Activated CD4-positive, alpha-beta T cell treated with anti-CD3 and anti-CD28 coated beads, Interleukin-2, amount 50 U/mL, for 16 hours (primary cell): ENCODE results near the gene WNK2.

Experiments used
- DNase-seq: peaks from one replicate; pipeline ENCODE4 v3.0.0-alpha.2; 2020

WNK2 gene

GRCh38 chr9:93268551-93269314 lies 84.8 kb downstream of the WNK2 start:
- DNase-seq, result no peak

- no peak for DNase-seq
Measured at GRCh38 chr9:93270976-93271375, 87.0 kb downstream of the WNK2 start.

GRCh38 chr9:93276973-93277372 lies 93.0 kb downstream of the WNK2 start:
- no peak for DNase-seq

GRCh38 chr9:93278144-93278543 lies 94.2 kb downstream of the WNK2 start:
- no peak for DNase-seq

GRCh38 chr9:93280661-93281259 lies 96.8 kb downstream of the WNK2 start:
- DNase-seq, result no peak

DNA sequence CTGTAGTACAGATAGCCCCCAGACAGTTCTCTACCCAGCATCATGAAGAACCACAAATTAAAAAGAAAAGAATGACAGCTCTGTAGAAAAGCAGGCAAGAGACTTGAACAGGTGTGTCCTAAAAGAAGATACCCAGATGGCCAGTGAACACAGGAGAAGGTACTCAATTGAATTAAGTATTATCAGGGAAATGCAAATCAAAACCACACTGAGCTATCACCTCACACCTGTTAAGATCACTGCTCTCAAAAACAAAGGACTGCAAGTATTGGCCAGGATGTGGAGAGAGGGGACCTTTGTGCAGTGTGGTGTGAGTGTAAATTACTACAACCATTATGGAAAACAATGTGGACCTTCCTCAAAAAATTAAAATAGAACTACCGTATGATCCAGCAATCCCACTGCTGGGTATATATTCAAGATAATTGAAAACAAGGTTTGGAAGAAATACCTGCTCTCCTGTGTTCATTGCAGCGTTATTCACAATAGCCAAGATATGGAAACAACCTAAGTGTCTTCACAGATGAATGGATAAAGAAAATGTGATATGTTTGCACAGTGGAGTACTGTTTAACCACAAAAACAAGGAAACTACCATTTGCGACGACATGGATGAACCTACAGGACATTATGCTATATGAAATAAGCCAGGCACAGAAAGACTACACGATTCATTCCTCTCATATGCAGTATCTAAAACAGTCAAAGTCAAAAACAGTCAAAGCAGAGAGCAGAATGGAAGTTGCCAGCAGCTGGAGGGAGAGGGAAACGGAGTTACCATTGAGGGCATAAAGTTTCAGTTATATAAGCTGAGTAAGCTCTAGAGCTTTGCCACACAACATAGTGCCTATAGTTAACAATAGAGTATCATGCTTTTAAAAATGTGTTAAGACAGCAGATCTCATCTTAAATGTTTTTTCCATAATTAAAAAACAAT lies 102.6 kb downstream of the WNK2 start:
- DNase-seq, result no peak

GRCh38 chr9:93287189-93287552 lies 103.2 kb downstream of the WNK2 start:
- DNase-seq, result no peak

DNA sequence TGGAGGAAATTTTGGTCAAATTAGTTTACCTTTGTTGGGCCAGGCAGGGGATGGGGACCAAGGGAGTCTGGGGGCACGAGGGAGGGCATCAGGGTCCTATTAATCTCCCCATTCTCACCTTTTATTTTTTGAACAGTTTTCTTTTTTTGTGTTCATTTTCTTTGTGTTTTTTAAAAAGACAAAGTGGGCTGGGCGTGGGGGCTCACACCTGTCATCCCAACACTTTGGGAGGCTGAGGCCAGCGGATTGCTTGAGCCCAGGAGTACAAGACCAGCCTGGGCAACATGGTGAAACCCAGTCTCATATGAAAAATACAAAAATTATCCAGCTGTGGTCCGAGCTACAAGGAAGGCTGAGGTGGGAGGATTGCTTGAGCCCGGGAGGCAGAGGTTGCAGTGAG lies 103.7 kb downstream of the WNK2 start:
- DNase-seq, result no peak

DNA sequence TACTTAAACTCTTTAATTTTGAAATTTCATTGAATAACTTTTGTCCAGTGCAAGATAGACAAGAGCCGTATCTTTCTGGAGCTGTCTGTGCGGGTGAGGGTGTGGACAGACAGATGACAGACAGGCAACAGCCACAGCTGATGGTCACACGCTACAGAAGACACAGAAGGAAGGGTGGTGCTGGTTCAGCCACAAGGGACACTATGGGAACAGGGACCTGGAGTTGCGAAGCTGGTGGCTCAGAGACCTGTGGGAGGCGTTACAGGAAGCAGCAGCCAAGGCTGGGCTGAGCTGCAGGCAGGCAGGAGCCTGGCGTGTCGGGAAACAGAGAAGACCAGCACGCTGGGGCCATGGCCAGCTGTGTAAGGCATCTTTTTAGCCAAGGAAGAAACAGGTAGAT lies 104.4 kb downstream of the WNK2 start:
- DNase-seq, result no peak

GRCh38 chr9:93288891-93289883 lies 105.2 kb downstream of the WNK2 start:
- no peak for DNase-seq

DNA sequence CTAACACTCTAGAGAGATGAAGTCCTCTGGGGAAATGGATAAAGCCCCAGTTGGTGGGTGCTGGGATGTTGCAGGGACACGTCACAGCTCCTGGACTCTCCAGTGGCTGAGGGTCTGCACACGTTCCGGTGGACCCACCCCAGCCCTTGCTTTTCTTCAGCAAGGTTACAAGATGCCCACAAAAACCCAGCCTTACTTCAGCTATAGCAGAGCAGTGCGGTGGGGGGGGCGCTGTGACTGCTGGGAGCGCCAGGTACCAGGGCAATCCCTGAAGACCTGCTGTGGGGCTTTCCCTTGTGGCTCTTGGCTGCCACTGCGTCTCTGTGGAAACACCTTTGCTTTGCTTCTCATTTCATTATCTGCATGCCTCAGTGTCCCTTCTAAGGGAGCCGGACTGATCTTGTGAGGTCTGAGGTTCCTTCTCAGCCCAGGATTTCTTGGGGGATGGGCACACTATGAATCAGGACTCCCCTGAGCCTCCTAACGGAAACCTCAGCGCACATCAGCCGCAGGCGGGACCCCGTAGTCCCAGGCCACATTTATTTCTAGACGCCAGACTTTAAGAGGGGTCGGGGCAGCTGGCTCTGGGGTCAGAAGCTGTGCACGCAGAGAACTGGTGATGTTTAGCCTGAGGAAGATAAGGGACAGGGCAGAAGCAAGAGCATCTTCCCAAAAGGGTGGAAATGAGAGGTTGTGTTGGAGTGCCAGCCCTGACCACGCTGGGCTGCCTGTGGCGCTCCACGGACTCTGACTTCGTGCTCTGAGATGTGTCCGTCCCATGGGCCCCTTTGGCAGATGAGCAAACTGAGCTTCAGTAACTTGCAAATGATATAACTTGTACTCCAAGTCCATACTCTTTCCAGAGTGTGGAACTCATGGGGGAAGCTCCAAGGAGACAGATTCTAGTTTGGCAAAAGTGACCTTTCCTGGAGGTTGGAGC lies 106.8 kb downstream of the WNK2 start:
- no peak for DNase-seq

GRCh38 chr9:93291536-93292287 lies 107.8 kb downstream of the WNK2 start:
- no peak for DNase-seq

DNA sequence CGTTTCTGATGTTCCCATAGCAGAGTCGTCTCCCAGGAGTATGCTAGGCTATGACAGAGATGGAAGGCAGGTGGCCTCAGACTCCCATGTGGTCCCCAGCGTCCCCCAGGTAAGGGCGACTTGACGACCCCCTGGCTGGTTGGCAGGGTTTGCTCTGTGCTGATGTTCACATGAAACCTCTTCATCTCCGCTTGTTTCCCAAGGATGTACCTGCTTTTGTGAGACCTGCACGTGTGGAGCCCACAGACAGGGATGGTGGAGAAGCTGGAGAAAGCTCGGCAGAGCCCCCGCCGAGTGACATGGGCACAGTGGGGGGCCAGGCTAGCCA lies 108.3 kb downstream of the WNK2 start:
- no peak for DNase-seq

- DNase-seq, result no peak
Measured at GRCh38 chr9:93292664-93293328, 108.9 kb downstream of the WNK2 start.

GRCh38 chr9:93294011-93294410 lies 110.1 kb downstream of the WNK2 start:
- no peak for DNase-seq

- DNase-seq, result no peak
Measured at GRCh38 chr9:93295031-93295430, 111.1 kb downstream of the WNK2 start.

DNA sequence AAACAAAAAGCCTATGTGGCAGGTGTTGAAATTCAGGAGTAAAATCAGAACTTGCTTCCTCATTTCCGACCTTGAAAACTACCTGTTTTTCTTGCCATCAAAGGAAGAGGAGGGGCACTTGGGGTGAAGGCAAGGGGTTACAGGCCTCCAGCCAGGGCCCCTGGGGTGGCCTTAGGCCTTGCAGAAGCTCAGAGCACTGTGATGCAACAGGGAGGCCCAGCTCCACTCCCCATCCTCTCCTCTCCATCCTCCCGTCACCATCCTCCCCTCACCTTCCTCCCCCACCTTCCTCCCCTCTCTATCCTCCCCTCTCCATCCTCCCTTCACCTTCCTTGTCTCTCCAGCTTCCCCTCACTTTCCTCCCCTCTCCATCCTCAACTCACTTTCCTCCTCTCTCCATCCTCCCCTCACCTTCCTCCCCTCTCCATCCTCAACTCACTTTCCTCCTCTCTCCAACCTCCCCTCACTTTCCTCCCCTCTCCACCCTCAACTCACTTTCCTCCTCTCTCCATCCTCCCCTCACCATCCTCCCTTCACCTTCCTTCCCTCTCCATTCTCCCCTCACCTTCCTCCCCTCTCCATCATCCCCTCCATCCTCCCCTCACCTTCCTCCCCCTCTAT lies 111.6 kb downstream of the WNK2 start:
- DNase-seq, result peak; percentile 39

GRCh38 chr9:93296889-93297480 lies 113.0 kb downstream of the WNK2 start:
- no peak for DNase-seq
